Astrocyte of the spinal cord (primary cell): Measurements from ENCODE around the gene KBTBD4.
A peak's percentile ranks its signal among the peaks of the same experiment; 100 is the strongest.

Source experiments
- DNase-seq: peaks from one replicate; pipeline ENCODE4 v3.0.0; 2011; ENCODE audit warnings: low read depth, low spot score
- H3K4me3 ChIP-seq: 2 replicates; pipeline ENCODE4 v1.5.1; 2011; ENCODE audit warnings: low read depth, mild to moderate bottlenecking, low read length, moderate library complexity
- in situ Hi-C: cut with HindIII; loops from 2 replicates; pipeline ENCODE4 v1.10.0; 2017; ENCODE audit warnings: low sequenced_read_pairs
- TF ChIP-seq, protein P1 (sequence below): IDR thresholded peaks from 2 replicates; pipeline ENCODE4 v1.5.1; 2012; ENCODE audit warnings: low read depth, mild to moderate bottlenecking, low read length, inconsistent platforms

KBTBD4 gene

DNA sequence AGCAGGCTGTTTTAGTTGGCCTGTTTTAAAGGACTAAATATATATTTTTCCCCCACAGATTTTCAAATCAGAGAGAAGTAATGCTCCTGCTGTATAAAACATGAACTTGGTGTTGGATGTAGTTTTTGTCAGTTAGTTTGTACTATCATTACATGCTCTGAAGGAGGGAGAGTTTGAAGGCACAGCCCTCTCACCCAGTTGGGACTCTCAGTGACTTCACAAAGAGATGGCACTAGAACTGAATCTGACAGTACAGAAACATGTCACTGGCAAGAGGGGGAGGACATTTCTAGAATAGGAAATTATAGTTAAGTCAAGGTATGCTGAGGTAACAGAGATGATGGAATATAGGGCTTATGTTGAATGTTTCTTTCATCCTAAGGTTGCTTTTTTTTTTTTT, 36.5 kb upstream of the KBTBD4 start:
- H3K4me3 ChIP-seq = no peak overlapping the region
- DNase-seq = no peak
- in situ Hi-C loops = no loop called here
- TF ChIP-seq, protein P1, sequence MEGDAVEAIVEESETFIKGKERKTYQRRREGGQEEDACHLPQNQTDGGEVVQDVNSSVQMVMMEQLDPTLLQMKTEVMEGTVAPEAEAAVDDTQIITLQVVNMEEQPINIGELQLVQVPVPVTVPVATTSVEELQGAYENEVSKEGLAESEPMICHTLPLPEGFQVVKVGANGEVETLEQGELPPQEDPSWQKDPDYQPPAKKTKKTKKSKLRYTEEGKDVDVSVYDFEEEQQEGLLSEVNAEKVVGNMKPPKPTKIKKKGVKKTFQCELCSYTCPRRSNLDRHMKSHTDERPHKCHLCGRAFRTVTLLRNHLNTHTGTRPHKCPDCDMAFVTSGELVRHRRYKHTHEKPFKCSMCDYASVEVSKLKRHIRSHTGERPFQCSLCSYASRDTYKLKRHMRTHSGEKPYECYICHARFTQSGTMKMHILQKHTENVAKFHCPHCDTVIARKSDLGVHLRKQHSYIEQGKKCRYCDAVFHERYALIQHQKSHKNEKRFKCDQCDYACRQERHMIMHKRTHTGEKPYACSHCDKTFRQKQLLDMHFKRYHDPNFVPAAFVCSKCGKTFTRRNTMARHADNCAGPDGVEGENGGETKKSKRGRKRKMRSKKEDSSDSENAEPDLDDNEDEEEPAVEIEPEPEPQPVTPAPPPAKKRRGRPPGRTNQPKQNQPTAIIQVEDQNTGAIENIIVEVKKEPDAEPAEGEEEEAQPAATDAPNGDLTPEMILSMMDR = no peak

DNA sequence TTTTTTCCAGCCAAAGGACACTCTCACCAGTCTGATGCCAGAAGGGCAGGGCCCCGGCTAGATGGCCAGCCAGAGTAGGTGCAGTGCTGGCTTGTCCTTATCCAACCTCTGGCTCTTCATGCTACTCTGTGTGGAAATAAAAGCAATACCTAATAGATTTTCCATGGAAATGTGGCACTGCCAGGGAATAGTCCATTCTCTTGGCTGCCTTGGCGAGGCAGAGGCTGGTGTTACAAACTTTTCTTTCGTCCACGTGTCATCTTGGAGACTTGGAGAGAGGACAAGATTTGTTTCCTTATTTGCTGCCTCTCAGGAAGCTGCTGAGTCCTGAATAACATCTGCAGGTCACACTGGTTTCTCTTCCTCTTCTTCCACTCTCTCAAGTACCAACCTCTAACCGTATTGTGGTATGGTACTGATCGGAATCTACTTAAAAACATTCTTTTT, 32.6 kb upstream of the KBTBD4 start:
- TF ChIP-seq, protein P1 = no peak
- DNase-seq = no peak
- in situ Hi-C loops = no loop called here
- no peak overlapping the region for H3K4me3 ChIP-seq

DNA sequence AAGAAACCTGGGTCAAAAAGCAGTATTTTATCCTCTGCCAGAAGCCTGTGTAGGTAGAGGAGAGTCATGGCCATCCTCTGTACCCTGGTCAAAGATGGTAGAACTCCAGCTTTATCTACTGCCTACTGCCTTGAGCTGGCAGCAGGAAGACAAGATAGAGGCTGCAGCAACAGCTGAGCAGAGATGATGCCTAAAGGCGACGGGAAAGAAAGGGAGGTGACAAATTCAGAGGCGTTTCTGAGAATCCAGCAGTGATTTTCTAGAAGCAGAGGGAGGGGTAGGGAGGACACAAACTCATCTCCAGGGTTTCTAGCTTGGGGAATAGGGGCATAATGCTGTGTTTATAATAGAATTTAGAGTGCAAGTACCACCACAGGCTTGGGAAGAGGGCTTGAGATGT, 30.9 kb upstream of the KBTBD4 start:
- in situ Hi-C loops = no loop called here
- TF ChIP-seq, protein P1 = no peak
- no peak overlapping the region for H3K4me3 ChIP-seq
- DNase-seq = no peak

DNA sequence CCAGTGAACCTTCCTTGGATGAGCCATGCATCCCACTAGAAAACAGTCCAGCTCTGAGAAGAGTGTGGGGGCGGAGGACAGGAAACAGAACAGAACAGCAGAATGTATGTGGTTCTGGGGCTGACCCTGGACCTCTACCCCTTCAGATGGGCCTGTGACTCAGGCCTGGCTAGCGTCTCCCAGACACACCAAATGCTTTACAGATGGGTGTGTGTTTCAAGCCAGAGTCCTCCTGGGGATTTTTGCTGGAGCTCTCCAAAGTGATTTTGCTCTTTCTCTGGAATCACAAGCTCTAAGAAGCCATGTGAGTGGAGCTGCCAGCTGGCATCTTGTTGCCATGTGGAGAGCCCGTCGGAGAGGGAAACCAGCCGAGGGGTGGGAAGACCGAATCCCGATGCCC, 28.6 kb upstream of the KBTBD4 start:
- in situ Hi-C loops = no loop called here
- TF ChIP-seq, protein P1 = no peak
- H3K4me3 ChIP-seq = no peak overlapping the region
- DNase-seq = peak; percentile 91

DNA sequence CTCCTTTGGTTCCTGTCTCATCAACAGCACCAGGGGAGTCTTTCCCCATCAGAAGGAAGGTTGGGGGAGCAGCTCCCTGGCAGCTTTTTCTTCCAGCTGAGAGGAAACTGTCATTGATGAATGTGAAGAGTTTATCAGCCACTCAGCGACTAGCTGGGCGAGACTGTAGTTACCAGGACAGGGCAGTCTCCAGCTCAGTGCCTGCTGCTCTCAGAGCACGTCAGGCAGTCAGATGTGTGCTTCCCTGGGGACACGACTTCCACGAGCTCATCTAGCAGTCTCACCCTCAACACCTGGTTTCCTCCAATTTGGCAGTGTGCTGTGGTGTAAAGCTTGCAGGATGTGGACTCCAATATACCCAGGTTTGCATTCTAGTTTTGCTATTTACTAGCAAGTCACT, 28.0 kb upstream of the KBTBD4 start:
- no peak overlapping the region for H3K4me3 ChIP-seq
- in situ Hi-C loops = no loop called here
- peak; percentile 19 for DNase-seq
- TF ChIP-seq, protein P1 = no peak

DNA sequence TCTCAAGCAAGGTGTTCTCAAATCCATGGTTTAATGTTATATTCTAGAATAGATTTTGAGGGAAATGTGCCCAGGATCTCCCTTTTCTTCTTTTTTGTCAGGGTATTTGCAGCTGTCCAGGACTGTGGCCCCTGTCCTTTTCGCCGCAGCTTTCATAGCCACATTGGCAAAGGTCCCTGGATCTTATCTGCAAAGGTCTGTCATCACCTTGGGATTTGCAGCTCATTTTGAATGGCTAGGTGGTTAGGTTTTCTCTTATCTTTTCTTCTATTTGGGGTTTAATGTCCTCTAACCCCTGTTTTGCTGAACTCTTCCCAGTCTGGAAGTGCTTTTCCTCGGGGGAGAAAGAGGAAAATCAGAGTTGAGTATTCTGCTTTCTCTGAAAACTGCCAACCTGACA, 27.2 kb upstream of the KBTBD4 start:
- TF ChIP-seq, protein P1 = no peak
- no peak overlapping the region for H3K4me3 ChIP-seq
- in situ Hi-C loops = no loop called here
- no peak for DNase-seq

DNA sequence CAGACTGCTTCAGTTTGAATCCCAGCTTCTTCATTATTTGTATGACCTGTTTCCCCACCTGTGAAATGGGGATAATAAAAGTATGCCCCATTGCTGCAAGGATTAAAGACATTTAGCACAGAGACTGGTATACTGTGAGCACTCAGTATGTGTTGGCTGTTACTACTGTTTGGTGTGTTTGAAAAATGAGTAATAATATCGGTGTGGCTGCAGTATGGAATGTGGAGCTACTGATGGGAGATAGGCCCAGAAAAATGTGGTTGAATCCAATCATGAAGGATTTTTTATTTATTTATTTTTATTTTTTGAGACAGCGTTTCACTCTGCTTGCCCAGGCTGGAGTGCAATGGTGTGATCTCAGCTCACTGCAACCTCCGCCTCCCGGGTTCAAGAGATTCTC, 24.5 kb upstream of the KBTBD4 start:
- H3K4me3 ChIP-seq = no peak overlapping the region
- TF ChIP-seq, protein P1 = no peak
- no peak for DNase-seq
- in situ Hi-C loops = no loop called here
